HCT116 (cell line): ENCODE data around the gene RIMBP2. TPM values are rescaled to one million over a fixed set of nuclear protein-coding genes. Genes with fewer than 3 reads are reported as not detected.

Experiments
- ATAC-seq: fragments of 200-7000 bp; cut with Tn5 transposase; 2 replicates; pipeline ENCODE4 v1.9.1; 2020; ENCODE audit warnings: mild to moderate bottlenecking, moderate library complexity
- BruUV-seq: library from RNA; stranded (reverse); fragments of 400-500 nt; replicated peaks from 2 replicates; lab custom pipeline; 2021; lab: Mats Ljungman, UMichigan
- CTCF ChIA-PET: fragments of 300-600 bp; sonication (Branson Sonifier 250); formaldehyde crosslinking; loops from one replicate; lab custom pipeline; 2021; ENCODE audit warnings: antibody characterized with exemption; lab: Charles Lee
- POLR2A ChIA-PET: fragments of 300-600, 350-600 bp; sonication (Branson Sonifier 250); formaldehyde crosslinking; loops from one replicate; lab custom pipeline; 2021; ENCODE audit warnings: antibody characterized with exemption; lab: Charles Lee
- RAD21 ChIA-PET, 2 experiments: fragments of 300-600 bp; sonication (Branson Sonifier 250); formaldehyde crosslinking; loops; one replicate each; lab custom pipeline; 2023; ENCODE audit warnings: low total read pairs in 2 of 2; ENCODE audit not compliant: uncharacterized antibody in 2 of 2, unreplicated experiment in 2 of 2, low non-redundant PET in 1 of 2; lab: Charles Lee
- DNase-seq: peaks from one replicate; pipeline ENCODE4 v3.0.0-alpha.2; 2010; ENCODE audit warnings: low read depth, low spot score
- H2AFZ ChIP-seq: fragments of 200-600 bp; shearing (Covaris generic), sonication (generic); 2 replicates; pipeline ENCODE4 v1.6.1; 2017; ENCODE audit warnings: low read depth, mixed run types, mixed read lengths, antibody characterized with exemption, low read length; ENCODE audit not compliant: poor library complexity, severe bottlenecking
- H3K27ac ChIP-seq: 2 replicates; pipeline ENCODE4 v1.5.1; 2012; ENCODE audit warnings: low read depth, low read length
- H3K27me3 ChIP-seq: fragments of 200-600 bp; sonication (generic); 2 replicates; pipeline ENCODE4 v1.6.1; 2016; ENCODE audit warnings: mixed run types, low read length, mixed read lengths; ENCODE audit not compliant: insufficient read depth
- H3K36me3 ChIP-seq, 2 experiments: fragments of 200-500 bp in 1 of 2; fragments of 200-600 bp in 1 of 2; sonication (Bioruptor generic) in 1 of 2; sonication (generic) in 1 of 2; 2 replicates each; pipeline versions ENCODE4 v1.5.1 to v1.6.1; 2014 to 2016; ENCODE audit warnings: low read length in 2 of 2, inconsistent platforms in 1 of 2, mixed read lengths in 1 of 2, mixed run types in 1 of 2; ENCODE audit not compliant: insufficient read depth in 2 of 2, control insufficient read depth in 1 of 2
- H3K4me1 ChIP-seq, 2 experiments: fragments of 200-600 bp in 1 of 2; sonication (generic) in 1 of 2; 2 replicates each; pipeline versions ENCODE4 v1.5.1 to v1.6.1; 2012 to 2017; ENCODE audit warnings: low read length in 2 of 2, inconsistent platforms in 1 of 2, mild to moderate bottlenecking in 1 of 2, mixed read lengths in 1 of 2, mixed run types in 1 of 2, moderate library complexity in 1 of 2; ENCODE audit not compliant: insufficient read depth in 2 of 2, control insufficient read depth in 1 of 2
- H3K4me2 ChIP-seq: fragments of 200-600 bp; sonication (generic); 2 replicates; pipeline ENCODE4 v1.6.1; 2017; ENCODE audit warnings: mixed run types, low read length, mixed read lengths
- H3K4me3 ChIP-seq, 2 experiments: fragments of 200-600 bp in 1 of 2; sonication (generic) in 1 of 2; replicated peaks in 1 of 2; 2 replicates each; pipeline ENCODE4 v1.5.1; 2011 to 2016; ENCODE audit warnings: low read length in 2 of 2, control low read depth in 1 of 2, low read depth in 1 of 2, mild to moderate bottlenecking in 1 of 2, mixed read lengths in 1 of 2, mixed run types in 1 of 2
- H3K79me2 ChIP-seq: fragments of 200-600 bp; sonication (generic); 2 replicates; pipeline ENCODE4 v1.6.1; 2017; ENCODE audit warnings: mild to moderate bottlenecking, mixed run types, low read length, moderate library complexity, mixed read lengths; ENCODE audit not compliant: insufficient read depth
- H3K9ac ChIP-seq: fragments of 200-600 bp; sonication (generic); 2 replicates; pipeline ENCODE4 v1.6.1; 2016; ENCODE audit warnings: low read length, mixed read lengths
- H3K9me2 ChIP-seq: fragments of 200-600 bp; sonication (generic), shearing (Covaris generic); 2 replicates; pipeline ENCODE4 v1.6.1; 2017; ENCODE audit warnings: mixed run types, mild to moderate bottlenecking, moderate library complexity; ENCODE audit not compliant: insufficient read depth
- H3K9me3 ChIP-seq, 2 experiments: fragments of 200-500 bp in 1 of 2; fragments of 200-600 bp in 1 of 2; sonication (Bioruptor generic) in 1 of 2; sonication (generic) in 1 of 2; 2 replicates each; pipeline ENCODE4 v1.6.1; 2014 to 2017; ENCODE audit warnings: low read length in 2 of 2, mixed read lengths in 2 of 2, inconsistent platforms in 1 of 2, low read depth in 1 of 2, mild to moderate bottlenecking in 1 of 2, mixed run types in 1 of 2, moderate library complexity in 1 of 2; ENCODE audit not compliant: control insufficient read depth in 1 of 2, insufficient read depth in 1 of 2
- H4K20me1 ChIP-seq: fragments of 200-600 bp; sonication (generic), shearing (Covaris generic); 2 replicates; pipeline ENCODE4 v1.6.1; 2017; ENCODE audit warnings: mixed run types, mild to moderate bottlenecking, moderate library complexity; ENCODE audit not compliant: insufficient read depth
- CBX3 ChIP-seq: IDR thresholded peaks from 2 replicates; pipeline ENCODE4 v1.6.1; 2012; ENCODE audit warnings: low read depth
- CEBPB ChIP-seq: IDR thresholded peaks from 2 replicates; pipeline ENCODE4 v1.6.1; 2012; ENCODE audit warnings: low read depth
- EGR1 ChIP-seq: IDR thresholded peaks from 2 replicates; pipeline ENCODE4 v1.6.1; 2012; ENCODE audit warnings: low read depth
- ELF1 ChIP-seq: IDR thresholded peaks from 2 replicates; pipeline ENCODE4 v1.6.1; 2012; ENCODE audit warnings: low read depth, borderline replicate concordance
- EZH2phosphoT487 ChIP-seq: fragments of 200-600 bp; IDR thresholded peaks from 2 replicates; pipeline ENCODE4 v1.6.1; 2018; ENCODE audit warnings: antibody characterized with exemption, borderline replicate concordance
- FOSL1 ChIP-seq: IDR thresholded peaks from 2 replicates; pipeline ENCODE4 v1.6.1; 2012; ENCODE audit warnings: low read depth
- JUND ChIP-seq: IDR thresholded peaks from 2 replicates; pipeline ENCODE4 v1.6.1; 2012
- POLR2AphosphoS5 ChIP-seq: IDR thresholded peaks from 2 replicates; pipeline ENCODE4 v1.6.1; 2011; ENCODE audit warnings: mild to moderate bottlenecking, low read depth, low read length, moderate library complexity
- RAD21 ChIP-seq: IDR thresholded peaks from 2 replicates; pipeline ENCODE4 v1.6.1; 2012; ENCODE audit warnings: low read depth, mild to moderate bottlenecking
- SIN3A ChIP-seq: IDR thresholded peaks from 2 replicates; pipeline ENCODE4 v1.6.1; 2012; ENCODE audit warnings: low read depth
- SP1 ChIP-seq: IDR thresholded peaks from 2 replicates; pipeline ENCODE4 v1.6.1; 2012; ENCODE audit warnings: low read depth
- TCF7L2 ChIP-seq: IDR thresholded peaks from 2 replicates; pipeline ENCODE4 v1.7.0; 2011; ENCODE audit warnings: borderline replicate concordance, inconsistent platforms; ENCODE audit not compliant: insufficient read depth, insufficient read length; ENCODE audit errors: extremely low read depth
- YY1 ChIP-seq: IDR thresholded peaks from 2 replicates; pipeline ENCODE4 v1.6.1; 2011; ENCODE audit warnings: low read length, low read depth, moderate library complexity, mild to moderate bottlenecking; ENCODE audit not compliant: insufficient replicate concordance; ENCODE audit errors: extremely low read depth
- ZNF274 ChIP-seq: fragments of 200-500 bp; sonication (Bioruptor generic); IDR thresholded peaks from 2 replicates; pipeline ENCODE4 v1.6.1; 2014; ENCODE audit warnings: mild to moderate bottlenecking, low read depth, low read length, inconsistent platforms
- intact Hi-C: fragments of 100-400 bp; cut with micrococcal nuclease; formaldehyde crosslinking; loops from 2 replicates; pipeline ENCODE4 v1.10.0; 2022
- total RNA-seq: library from RNA; stranded (reverse); gene quantifications from one replicate; pipeline ENCODE4 v1.2.1, GENCODE V29; 2021; ENCODE audit not compliant: unreplicated experiment
- TF ChIP-seq, protein P1 (sequence below), 3 experiments: fragments of 200-600 bp in 1 of 3; sonication (generic) in 1 of 3; IDR thresholded peaks in 2 of 3; conservative IDR thresholded peaks in 1 of 3; 2 replicates each; pipeline ENCODE4 v1.5.1; 2012 to 2017; ENCODE audit warnings: low read depth in 2 of 3, low read length in 2 of 3, antibody characterized with exemption in 1 of 3, borderline replicate concordance in 1 of 3, control low read depth in 1 of 3, mild to moderate bottlenecking in 1 of 3, mixed read lengths in 1 of 3, mixed run types in 1 of 3, moderate library complexity in 1 of 3; ENCODE audit not compliant: insufficient read depth in 1 of 3
- TF ChIP-seq, protein P2 (sequence below): IDR thresholded peaks from 2 replicates; pipeline ENCODE4 v1.6.1; 2012
- TF ChIP-seq, protein P3 (sequence below): IDR thresholded peaks from 2 replicates; pipeline ENCODE4 v1.6.1; 2012; ENCODE audit warnings: low read depth
- TF ChIP-seq, protein P4 (sequence below): IDR thresholded peaks from 2 replicates; pipeline ENCODE4 v1.6.1; 2011; ENCODE audit warnings: mild to moderate bottlenecking, low read length, moderate library complexity; ENCODE audit not compliant: insufficient replicate concordance; ENCODE audit errors: extremely low read depth

RIMBP2 gene
- total RNA-seq, 1 experiment from 2014 or later: not detected

DNA sequence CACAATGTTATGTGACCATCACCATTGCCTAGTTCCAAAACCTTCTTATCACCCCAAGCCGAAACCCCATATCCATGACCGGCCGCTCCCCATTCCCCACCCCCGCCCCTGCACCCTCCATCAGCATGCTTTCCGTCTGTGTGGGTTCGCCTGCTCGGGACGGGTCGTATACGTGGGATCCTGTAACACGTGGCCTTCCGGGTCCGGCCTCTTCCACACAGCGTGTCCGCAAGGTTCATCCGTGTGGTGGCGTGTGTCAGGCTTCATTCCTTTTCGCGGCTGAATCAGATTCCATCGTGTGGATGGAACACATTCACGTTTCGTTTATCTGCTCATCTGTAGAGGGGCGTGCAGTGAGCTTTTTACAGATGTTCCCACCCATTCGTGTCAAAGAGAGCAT lies 41.4 kb downstream of the RIMBP2 start:
- no peak for DNase-seq
- Histone ChIP-seq H4K20me1 (no peaks in the 10 kb centered on the region), H3K9ac (no peak overlapping the region), H3K4me1 (no peaks in the 10 kb centered on the region), H3K79me2 (no peaks in the 10 kb centered on the region), H3K27me3 (no peaks in the 10 kb centered on the region), H3K4me2 (no peak overlapping the region), H3K36me3 (no peaks in the 10 kb centered on the region), H3K4me3 (no peak overlapping the region), H3K27ac (no peak overlapping the region), H3K9me2 (no peaks in the 10 kb centered on the region), H3K9me3 (no peaks in the 10 kb centered on the region), H2AFZ (no peak overlapping the region)
- POLR2A ChIA-PET: no interaction called here
- CTCF ChIA-PET: no interaction called here
- intact Hi-C loops: no loop called here
- TF ChIP-seq EGR1 (no peak), EZH2phosphoT487 (no peak), CEBPB (no peak), ELF1 (no peak), POLR2AphosphoS5 (no peak), JUND (no peak), SP1 (no peak), CBX3 (no peak), TCF7L2 (no peak), SIN3A (no peak), RAD21 (no peak), ZNF274 (no peak), YY1 (no peak), FOSL1 (no peak)
- TF ChIP-seq, protein P1, sequence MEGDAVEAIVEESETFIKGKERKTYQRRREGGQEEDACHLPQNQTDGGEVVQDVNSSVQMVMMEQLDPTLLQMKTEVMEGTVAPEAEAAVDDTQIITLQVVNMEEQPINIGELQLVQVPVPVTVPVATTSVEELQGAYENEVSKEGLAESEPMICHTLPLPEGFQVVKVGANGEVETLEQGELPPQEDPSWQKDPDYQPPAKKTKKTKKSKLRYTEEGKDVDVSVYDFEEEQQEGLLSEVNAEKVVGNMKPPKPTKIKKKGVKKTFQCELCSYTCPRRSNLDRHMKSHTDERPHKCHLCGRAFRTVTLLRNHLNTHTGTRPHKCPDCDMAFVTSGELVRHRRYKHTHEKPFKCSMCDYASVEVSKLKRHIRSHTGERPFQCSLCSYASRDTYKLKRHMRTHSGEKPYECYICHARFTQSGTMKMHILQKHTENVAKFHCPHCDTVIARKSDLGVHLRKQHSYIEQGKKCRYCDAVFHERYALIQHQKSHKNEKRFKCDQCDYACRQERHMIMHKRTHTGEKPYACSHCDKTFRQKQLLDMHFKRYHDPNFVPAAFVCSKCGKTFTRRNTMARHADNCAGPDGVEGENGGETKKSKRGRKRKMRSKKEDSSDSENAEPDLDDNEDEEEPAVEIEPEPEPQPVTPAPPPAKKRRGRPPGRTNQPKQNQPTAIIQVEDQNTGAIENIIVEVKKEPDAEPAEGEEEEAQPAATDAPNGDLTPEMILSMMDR (IDR thresholded peaks at IDR 0.05 in 2 of 3, conservative IDR thresholded peaks at IDR 0.05 in 1 of 3; ENCODE audit: borderline replicate concordance in 1 of 3, insufficient read depth in 1 of 3, low read depth in 2 of 3, low read length in 2 of 3): no peak
- TF ChIP-seq, protein P2, sequence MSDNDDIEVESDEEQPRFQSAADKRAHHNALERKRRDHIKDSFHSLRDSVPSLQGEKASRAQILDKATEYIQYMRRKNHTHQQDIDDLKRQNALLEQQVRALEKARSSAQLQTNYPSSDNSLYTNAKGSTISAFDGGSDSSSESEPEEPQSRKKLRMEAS: no peak
- TF ChIP-seq, protein P3, sequence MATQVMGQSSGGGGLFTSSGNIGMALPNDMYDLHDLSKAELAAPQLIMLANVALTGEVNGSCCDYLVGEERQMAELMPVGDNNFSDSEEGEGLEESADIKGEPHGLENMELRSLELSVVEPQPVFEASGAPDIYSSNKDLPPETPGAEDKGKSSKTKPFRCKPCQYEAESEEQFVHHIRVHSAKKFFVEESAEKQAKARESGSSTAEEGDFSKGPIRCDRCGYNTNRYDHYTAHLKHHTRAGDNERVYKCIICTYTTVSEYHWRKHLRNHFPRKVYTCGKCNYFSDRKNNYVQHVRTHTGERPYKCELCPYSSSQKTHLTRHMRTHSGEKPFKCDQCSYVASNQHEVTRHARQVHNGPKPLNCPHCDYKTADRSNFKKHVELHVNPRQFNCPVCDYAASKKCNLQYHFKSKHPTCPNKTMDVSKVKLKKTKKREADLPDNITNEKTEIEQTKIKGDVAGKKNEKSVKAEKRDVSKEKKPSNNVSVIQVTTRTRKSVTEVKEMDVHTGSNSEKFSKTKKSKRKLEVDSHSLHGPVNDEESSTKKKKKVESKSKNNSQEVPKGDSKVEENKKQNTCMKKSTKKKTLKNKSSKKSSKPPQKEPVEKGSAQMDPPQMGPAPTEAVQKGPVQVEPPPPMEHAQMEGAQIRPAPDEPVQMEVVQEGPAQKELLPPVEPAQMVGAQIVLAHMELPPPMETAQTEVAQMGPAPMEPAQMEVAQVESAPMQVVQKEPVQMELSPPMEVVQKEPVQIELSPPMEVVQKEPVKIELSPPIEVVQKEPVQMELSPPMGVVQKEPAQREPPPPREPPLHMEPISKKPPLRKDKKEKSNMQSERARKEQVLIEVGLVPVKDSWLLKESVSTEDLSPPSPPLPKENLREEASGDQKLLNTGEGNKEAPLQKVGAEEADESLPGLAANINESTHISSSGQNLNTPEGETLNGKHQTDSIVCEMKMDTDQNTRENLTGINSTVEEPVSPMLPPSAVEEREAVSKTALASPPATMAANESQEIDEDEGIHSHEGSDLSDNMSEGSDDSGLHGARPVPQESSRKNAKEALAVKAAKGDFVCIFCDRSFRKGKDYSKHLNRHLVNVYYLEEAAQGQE: no peak
- TF ChIP-seq, protein P4, sequence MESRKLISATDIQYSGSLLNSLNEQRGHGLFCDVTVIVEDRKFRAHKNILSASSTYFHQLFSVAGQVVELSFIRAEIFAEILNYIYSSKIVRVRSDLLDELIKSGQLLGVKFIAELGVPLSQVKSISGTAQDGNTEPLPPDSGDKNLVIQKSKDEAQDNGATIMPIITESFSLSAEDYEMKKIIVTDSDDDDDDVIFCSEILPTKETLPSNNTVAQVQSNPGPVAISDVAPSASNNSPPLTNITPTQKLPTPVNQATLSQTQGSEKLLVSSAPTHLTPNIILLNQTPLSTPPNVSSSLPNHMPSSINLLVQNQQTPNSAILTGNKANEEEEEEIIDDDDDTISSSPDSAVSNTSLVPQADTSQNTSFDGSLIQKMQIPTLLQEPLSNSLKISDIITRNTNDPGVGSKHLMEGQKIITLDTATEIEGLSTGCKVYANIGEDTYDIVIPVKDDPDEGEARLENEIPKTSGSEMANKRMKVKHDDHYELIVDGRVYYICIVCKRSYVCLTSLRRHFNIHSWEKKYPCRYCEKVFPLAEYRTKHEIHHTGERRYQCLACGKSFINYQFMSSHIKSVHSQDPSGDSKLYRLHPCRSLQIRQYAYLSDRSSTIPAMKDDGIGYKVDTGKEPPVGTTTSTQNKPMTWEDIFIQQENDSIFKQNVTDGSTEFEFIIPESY: no peak
- ATAC-seq: no peak
- RAD21 ChIA-PET: no interaction called here
- BruUV-seq: no TSS peak
